NK-92 (cell line): ENCODE data around the gene BMP7.

Experiments
- DNase-seq: peaks from one replicate; lab custom pipeline; 2025; ENCODE audit not compliant: unreplicated experiment; lab: John Stamatoyannopoulos, UW

BMP7 gene

GRCh38 chr20:57231951-57232428, 34.5 kb downstream of the BMP7 start:
- DNase-seq, result no peak

DNA sequence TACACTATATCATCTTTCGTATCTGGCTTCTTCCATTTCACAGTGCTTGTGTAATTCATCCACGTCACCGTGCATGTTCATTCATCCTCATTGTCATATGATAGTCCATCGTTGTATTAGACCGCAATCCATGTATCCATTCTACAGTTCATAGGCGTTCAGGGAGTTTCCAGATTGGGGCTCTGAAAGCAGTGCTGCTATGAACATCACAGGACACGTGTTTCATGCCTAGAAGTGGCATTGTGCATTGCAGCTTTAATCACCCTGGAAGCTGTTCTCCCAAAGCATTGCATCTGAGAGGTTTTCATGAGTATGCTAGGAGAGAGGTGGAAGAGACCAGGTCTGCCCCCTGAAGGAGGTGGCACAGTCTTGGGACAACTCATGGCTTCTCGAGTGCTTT, 35.3 kb downstream of the BMP7 start:
- DNase-seq, result no peak

DNA sequence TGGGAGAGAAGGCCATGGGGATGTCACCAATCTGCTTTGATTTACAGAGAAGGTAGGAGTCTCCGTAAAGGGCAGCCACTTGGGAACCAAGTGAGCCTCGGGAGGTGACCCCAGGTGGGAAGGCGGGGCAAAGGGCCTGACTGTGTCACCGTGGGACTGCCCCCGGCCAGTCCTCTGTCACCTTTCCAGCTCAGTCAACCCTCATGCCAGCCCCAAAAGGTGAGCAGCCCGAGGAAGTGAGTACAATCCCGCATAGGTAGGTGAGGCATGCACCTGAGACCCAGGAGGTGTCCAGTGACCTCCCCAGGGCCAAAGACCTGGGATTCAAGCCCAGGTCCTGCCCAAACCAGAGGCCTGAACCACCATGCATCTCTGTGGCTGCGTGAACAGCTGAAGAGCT, 36.2 kb downstream of the BMP7 start:
- no peak for DNase-seq

- no peak for DNase-seq
These were observed 37.0 kb downstream of the BMP7 start for GRCh38 chr20:57229490-57229889.

DNA sequence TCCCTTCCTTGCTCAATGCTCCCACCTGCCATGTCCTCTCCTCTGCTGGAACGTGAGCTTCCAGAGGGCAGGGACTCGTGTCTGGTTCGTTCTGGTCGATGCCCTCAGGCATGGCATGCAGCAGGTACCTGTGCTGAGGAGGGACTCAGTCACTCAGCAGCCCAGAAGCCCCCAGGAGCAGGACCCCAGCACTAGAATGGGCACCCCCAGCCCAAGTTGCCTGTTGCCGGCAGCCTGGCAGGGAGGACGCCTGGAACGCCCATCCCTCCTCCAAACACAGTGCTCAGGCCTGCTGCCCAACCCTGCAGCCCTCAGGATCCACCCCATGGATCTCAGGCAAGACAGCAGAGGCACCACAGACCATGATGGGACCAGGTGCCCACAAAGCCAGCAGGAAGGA, 40.6 kb downstream of the BMP7 start:
- DNase-seq, result no peak

- DNase-seq, result no peak
These were observed 41.2 kb downstream of the BMP7 start for GRCh38 chr20:57225197-57225733.

DNA sequence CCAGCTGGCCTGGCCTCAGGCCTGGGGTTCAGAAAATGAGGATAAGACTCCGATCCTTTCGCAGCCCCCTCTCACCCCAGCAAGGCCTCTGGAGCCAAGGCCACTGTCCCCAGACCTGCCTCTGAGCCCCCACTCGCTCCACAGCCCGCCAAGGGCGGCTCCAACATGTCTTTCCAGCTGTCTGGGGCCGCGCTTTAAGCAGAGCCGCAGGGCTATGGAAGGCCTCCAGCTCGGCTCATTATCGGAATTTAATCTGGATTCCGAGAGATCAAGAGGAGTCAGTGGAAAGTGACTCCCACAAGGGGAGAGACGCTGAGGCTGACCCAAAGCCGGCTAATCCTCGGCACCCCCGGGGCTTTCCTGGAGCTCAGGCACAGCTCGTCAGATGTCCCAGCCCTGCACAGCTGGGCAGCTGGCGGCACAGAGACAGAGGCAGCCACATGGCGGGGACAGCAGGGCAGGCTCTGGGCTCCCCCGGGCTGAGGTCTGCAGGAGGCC, 41.8 kb downstream of the BMP7 start:
- DNase-seq, result no peak

DNA sequence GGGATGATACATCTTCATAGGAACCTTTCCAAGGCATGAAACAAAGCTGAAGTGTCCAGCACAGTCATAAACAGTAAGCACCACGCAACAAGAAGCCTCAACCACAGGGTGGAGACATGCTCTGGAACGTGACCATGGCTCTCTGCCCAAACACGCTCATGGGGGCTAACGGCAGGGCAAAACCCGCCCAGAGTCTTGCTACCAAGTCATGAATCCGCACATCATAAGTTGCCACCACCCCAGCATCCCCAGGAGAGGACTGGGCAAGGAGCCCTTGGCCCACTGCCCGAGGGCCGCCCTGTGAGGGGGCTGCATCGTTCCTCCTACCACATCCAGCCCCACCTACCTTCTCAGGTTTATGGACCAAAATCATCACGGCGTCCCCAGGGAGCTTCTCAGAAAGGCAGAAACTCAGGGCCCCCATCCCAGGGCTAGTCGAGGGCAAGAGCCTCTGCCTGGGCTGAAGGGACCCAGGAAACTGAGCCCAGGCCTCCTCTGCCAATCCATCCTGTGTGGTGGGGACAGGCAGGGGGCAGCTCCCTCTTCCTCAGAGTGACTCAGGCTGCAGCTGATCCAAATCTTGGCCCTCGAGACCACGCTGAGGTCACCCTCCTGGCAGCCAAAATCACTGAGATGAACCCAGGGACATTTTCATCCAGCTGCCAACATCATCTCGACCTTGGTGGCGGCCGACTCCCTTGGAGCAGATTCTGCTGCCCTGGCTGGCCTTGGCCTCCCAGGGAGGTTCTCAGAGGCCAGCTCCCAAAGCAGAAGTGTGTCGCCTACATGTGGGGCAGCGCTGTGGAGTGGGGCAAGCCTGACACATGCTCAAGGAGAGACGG, 42.6 kb downstream of the BMP7 start:
- DNase-seq, result no peak

DNA sequence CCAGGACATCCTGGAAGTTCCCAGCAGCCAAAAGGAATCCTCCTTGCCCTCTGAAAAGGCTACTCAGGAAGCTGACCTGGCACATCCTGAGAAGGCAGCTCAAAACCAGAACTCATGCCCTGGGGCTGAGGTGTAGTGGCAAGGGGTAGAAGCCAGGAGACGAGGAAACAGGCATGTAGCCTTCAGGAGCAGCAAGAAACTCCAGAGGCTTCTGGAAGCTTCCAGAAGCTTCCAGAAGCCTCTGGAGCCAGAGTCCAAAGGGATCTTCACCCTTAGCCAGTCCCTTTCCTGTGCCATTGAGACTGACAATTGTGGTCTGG, 43.9 kb downstream of the BMP7 start:
- DNase-seq, result no peak

DNA sequence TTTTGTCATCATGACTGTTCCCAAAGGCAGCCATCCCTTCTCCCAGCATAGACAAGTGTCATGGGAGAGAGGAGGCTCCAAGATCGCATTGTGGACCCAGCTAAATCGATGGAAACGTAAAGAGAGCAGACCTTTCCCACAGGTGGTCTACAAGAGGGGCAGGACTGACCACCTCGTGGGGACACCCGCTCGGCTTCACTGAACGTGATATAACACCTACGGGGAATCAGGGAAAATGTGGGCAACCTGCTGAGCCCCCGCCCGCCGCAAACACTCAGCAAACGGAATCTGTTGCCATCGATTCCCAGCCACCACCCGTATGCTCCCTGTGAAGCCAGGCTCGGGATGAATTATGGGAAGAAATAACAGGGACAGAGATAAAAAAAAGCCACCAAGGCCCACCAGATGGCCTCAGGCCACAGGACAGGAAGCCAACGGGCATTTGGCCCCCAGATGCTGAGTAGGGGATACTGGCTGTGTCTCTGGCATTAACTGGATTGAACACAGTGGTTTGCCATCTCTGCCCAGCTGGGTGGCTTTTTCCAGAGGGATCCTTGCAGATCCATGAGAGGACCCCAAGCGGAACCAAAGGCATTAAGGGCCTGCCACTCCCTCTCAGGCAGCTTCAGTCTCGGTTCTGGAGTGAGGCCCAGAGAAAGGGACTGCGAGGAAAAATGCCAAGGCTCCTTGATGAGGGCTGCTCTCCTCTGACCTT, 44.4 kb downstream of the BMP7 start:
- DNase-seq, result no peak

GRCh38 chr20:57220337-57221145, 45.9 kb downstream of the BMP7 start:
- no peak for DNase-seq

DNA sequence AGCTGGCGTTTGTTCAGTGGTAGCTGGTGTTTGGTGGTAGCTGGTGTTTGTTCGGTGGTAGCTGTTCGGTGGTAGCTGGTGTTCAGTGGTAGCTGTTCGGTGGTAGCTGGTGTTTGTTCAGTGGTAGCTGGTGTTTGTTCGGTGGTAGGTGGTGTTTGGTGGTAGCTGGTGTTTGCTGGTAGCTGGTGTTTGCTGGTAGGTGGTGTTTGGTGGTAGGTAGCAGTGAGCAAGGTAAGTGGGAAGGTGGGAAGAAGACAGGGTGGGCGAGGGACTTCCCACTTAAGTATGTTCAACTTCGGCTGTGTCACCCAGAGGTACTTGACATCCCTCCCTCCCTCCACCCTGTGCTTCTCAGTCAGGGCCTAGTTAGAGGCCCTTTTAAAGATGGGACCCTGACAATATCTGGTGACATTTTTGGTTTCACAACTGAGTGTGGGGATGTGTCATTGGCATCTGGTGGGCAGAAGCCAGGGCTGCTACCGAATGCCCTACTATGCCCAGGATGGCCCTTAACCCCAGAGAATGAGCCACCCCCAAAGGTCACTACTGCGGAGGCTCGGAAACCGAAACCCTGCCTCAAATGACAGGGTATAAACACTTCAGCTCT, 47.3 kb downstream of the BMP7 start:
- DNase-seq, result no peak

DNA sequence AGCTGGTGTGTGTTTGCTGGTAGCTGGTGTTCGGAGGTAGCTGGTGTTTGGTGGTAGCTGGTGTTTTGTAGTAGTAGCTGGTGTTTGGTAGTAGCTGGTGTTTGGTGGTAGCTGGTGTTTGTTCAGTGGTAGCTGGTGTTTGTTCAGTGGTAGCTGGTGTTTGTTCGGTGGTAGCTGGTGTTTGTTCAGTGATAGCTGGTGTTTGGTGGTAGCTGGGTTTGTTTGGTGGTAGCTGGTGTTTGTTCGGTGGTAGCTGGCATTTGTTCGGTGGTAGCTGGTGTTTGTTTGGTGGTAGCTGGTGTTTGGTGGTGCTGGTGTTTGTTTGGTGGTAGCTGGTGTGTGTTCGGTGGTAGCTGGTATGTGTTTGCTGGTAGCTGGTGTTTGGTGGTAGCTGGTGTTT, 48.0 kb downstream of the BMP7 start:
- DNase-seq, result no peak

- no peak for DNase-seq
These were observed 48.6 kb downstream of the BMP7 start for GRCh38 chr20:57217802-57218201.

DNA sequence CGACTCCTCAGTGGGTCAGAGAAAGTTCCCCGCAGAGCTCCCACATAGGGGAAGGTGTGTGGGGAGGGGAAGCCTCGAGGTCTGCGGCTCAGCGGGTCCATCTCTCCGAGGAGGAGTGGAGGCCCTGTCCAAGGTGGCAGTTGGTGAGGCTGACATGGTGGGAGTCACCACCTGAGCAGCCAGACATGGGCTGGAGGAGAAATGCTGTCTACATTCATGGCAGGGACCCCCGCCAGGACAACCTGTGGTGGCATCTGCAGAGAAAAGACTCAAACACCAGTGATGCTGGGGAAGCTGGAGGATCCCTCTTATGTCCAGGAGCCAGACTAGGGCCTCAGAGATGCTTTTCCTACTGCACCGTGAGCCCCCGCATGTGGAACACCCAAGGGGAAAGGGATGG, 49.8 kb downstream of the BMP7 start:
- DNase-seq, result no peak

- no peak for DNase-seq
These were observed 50.5 kb downstream of the BMP7 start for GRCh38 chr20:57215826-57216471.

DNA sequence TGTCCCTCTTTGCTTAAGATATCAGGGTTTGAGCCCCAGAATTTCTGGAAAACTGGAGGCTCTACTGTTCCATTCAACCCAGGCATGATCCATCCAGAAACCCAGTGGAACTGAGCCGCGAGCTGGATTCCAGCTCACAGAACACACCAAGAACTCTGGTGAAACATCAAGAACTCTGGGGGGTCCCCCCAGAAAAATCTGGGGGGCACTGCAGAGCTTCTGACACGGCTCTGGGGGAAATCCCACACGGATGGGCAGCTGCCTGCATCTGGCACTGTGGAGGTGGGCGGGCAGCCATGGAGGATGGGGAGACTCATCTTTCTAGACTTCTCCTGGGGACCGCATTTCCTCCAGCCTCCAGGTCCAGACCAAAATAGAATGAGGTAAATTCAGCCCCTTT, 51.0 kb downstream of the BMP7 start:
- no peak for DNase-seq

DNA sequence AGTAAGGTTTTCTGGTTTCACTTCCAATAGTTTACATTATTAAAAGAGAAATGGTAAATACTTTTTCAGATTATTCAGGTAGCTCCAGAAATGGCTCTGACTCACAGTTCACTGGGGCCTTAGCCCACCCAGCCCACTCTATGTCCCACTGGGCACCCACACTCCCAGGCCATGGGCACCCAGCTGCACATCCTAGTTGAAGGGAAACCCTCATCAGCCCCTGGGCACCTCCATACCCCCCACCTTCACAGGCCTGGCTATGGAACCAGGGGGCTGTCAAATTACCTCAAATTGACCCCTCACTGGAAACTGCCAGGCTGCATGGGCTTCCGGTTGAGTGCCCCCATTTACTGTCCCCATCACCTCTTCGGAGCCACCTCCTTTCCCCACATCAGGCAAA, 51.5 kb downstream of the BMP7 start:
- DNase-seq, result no peak

- DNase-seq, result no peak
These were observed 52.0 kb downstream of the BMP7 start for GRCh38 chr20:57214427-57214826.

DNA sequence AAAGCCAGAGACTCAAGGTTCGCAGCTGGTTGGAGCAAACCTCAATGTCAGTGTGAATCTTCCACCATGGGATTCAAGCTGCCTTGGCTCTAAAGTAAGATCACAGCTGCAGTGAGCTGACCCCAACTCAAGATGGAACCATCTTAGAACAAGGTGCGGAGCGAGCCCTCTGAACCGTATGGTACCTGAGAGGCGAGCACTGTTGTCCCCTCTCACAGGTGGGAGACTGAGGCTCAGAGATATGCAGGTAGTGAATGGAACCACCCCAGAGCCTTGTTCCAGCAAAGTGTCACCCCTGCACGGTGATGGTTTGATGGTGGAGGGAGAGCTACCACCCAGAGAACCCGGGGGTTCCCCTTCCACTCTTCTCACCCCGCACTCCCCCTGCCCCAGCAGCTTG, 52.5 kb downstream of the BMP7 start:
- no peak for DNase-seq
